GM18498 (cell line): ENCODE measurements around the gene KCTD16.
A peak's percentile ranks its signal among the peaks of the same experiment; 100 is the strongest.

Experiments
- ATAC-seq: cut with Tn5 transposase; IDR thresholded peaks from one replicate; pipeline ENCODE4 v1.9.1; 2021; ENCODE audit warnings: mild to moderate bottlenecking, moderate library complexity; ENCODE audit not compliant: unreplicated experiment

KCTD16 gene

GRCh38 chr5:144162686-144163085, 8.0 kb upstream of the KCTD16 start:
- ATAC-seq = no peak

- no peak for ATAC-seq
Measured at GRCh38 chr5:144166696-144167095, 4.0 kb upstream of the KCTD16 start.

GRCh38 chr5:144167998-144168397, 2.7 kb upstream of the KCTD16 start:
- ATAC-seq = no peak

GRCh38 chr5:144169904-144170275, 783 bp upstream of the KCTD16 start:
- peak; percentile 0 for ATAC-seq

GRCh38 chr5:144173766-144174165, 3.1 kb downstream of the KCTD16 start:
- no peak for ATAC-seq

GRCh38 chr5:144177548-144177947, 6.9 kb downstream of the KCTD16 start:
- no peak for ATAC-seq

GRCh38 chr5:144179226-144179625, 8.6 kb downstream of the KCTD16 start:
- ATAC-seq = no peak

- no peak for ATAC-seq
Measured at GRCh38 chr5:144183254-144183889, 12.7 kb downstream of the KCTD16 start.

GRCh38 chr5:144187699-144188294, 17.1 kb downstream of the KCTD16 start:
- ATAC-seq = peak; percentile 74

GRCh38 chr5:144189800-144190429, 19.2 kb downstream of the KCTD16 start:
- ATAC-seq = peak; percentile 51

- ATAC-seq = no peak
Measured at GRCh38 chr5:144191531-144191930, 20.9 kb downstream of the KCTD16 start.

- peak; percentile 83 for ATAC-seq
Measured at GRCh38 chr5:144191998-144192397, 21.3 kb downstream of the KCTD16 start.

GRCh38 chr5:144192661-144193060, 22.0 kb downstream of the KCTD16 start:
- ATAC-seq = no peak

GRCh38 chr5:144194144-144194543, 23.5 kb downstream of the KCTD16 start:
- ATAC-seq = no peak

- ATAC-seq = no peak
Measured at GRCh38 chr5:144195448-144195847, 24.8 kb downstream of the KCTD16 start.

GRCh38 chr5:144196612-144197011, 25.9 kb downstream of the KCTD16 start:
- ATAC-seq = no peak

GRCh38 chr5:144198386-144198785, 27.7 kb downstream of the KCTD16 start:
- ATAC-seq = no peak

- ATAC-seq = no peak
Measured at GRCh38 chr5:144201588-144201987, 30.9 kb downstream of the KCTD16 start.

- no peak for ATAC-seq
Measured at GRCh38 chr5:144202072-144202471, 31.4 kb downstream of the KCTD16 start.

GRCh38 chr5:144202726-144203125, 32.1 kb downstream of the KCTD16 start:
- ATAC-seq = no peak

GRCh38 chr5:144203750-144204596, 33.3 kb downstream of the KCTD16 start:
- ATAC-seq = peak; percentile 89
